ENCODE data around the gene RNASEH2A. TPM values are rescaled to one million over a fixed set of nuclear protein-coding genes. Genes with fewer than 3 reads are reported as not detected.

Gene RNASEH2A
- total RNA-seq, 1 donor from 2014 or later: 11.1 TPM

DNA sequence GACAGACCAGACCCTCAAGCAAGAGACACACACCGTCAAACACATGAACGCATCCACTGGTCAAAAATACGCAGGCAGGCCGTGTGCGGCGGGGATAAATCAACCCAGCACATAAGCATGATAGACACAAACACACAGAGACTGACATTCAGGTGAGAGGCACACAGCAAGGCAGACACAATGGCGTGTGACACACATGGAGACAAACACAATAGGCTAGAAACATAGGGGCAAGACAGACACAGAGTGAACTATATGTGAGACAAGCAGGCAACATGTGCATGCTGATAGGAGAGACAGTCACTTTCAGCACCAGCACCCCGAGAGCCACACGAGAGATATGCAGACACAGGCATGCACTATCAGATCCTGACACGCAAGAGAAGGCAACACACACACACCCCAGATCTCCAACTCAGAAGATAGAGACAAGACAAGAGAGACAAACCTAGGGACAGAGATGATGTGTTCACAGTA lies 22.0 kb upstream of the RNASEH2A start:
- FAIRE-seq: no peak
- no peaks in the 10 kb centered on the region for H3K36me3 ChIP-seq (ENCODE audit: control insufficient read depth, insufficient read depth, low read length)
- TF ChIP-seq, protein P1, sequence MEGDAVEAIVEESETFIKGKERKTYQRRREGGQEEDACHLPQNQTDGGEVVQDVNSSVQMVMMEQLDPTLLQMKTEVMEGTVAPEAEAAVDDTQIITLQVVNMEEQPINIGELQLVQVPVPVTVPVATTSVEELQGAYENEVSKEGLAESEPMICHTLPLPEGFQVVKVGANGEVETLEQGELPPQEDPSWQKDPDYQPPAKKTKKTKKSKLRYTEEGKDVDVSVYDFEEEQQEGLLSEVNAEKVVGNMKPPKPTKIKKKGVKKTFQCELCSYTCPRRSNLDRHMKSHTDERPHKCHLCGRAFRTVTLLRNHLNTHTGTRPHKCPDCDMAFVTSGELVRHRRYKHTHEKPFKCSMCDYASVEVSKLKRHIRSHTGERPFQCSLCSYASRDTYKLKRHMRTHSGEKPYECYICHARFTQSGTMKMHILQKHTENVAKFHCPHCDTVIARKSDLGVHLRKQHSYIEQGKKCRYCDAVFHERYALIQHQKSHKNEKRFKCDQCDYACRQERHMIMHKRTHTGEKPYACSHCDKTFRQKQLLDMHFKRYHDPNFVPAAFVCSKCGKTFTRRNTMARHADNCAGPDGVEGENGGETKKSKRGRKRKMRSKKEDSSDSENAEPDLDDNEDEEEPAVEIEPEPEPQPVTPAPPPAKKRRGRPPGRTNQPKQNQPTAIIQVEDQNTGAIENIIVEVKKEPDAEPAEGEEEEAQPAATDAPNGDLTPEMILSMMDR (IDR thresholded peaks at IDR 0.05; ENCODE audit: insufficient read depth, low read length, severe bottlenecking): no peak
- no peak for DNase-seq (ENCODE audit: low read depth)
- no peak overlapping the region for H3K4me3 ChIP-seq (ENCODE audit: low read depth, low read length)
- no peaks in the 10 kb centered on the region for H3K27me3 ChIP-seq (ENCODE audit: control insufficient read depth, insufficient read depth, low read length)

DNA sequence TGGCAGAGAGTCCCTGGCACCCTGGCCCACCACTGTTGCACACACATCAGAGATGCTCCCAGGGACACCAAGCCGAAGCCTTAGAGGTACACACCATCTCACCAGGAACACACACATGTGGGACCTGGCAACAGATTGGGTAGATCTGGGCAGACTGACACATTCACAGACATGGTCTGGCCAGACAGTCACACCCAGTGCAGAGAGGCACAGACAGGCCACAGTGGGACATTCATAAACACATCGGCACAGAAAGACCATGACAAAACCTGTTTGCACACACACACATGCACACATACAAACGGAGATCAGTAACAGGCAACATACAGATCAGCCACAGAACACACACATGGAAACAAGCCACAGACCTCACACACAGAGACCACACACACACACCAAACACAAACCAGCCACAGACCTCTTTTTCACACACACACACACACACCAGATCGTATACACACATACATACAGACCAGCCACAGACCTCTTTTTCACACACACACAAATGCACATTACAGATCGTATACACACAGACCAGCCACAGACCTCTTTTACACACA lies 21.4 kb upstream of the RNASEH2A start:
- FAIRE-seq (no peak), DNase-seq (ENCODE audit: low read depth) (no peak)
- Histone ChIP-seq H3K36me3 (ENCODE audit: control insufficient read depth, insufficient read depth, low read length) (no peaks in the 10 kb centered on the region), H3K27me3 (ENCODE audit: control insufficient read depth, insufficient read depth, low read length) (no peaks in the 10 kb centered on the region), H3K4me3 (ENCODE audit: low read depth, low read length) (no peak overlapping the region)
- TF ChIP-seq, protein P1 (IDR thresholded peaks at IDR 0.05; ENCODE audit: insufficient read depth, low read length, severe bottlenecking): no peak

DNA sequence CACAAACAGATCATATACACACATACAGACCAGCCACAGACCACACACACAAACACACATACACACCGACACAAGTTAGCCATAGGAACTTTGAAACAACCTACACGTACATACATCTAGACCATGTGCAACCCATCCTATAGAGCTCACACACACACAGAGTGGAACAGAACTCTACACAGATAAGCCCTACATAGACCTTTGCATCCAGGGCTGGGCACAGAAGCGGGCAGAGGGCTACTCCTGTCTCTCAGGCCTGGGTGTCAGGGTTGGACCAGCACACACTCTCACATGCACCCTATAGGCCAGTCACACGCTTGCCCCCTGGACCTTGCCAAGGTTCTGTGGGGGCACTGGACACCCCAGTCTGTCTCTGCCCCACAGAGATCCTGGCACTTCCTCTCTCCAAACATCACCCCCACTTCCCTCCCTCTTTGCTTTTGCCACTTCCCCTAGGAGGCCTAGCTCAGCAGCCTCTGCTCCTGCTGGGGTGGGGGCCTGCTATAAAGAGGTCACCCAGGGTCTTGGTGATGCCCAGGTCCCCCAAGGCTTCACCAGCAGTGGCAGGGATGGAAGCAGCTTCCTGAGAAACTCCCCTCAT lies 20.9 kb upstream of the RNASEH2A start:
- TF ChIP-seq, protein P1 (IDR thresholded peaks at IDR 0.05; ENCODE audit: insufficient read depth, low read length, severe bottlenecking): no peak
- no peaks in the 10 kb centered on the region for H3K36me3 ChIP-seq (ENCODE audit: control insufficient read depth, insufficient read depth, low read length)
- DNase-seq (ENCODE audit: low read depth) (no peak), FAIRE-seq (no peak)
- H3K4me3 ChIP-seq (ENCODE audit: low read depth, low read length): no peak overlapping the region
- H3K27me3 ChIP-seq (ENCODE audit: control insufficient read depth, insufficient read depth, low read length): no peaks in the 10 kb centered on the region

DNA sequence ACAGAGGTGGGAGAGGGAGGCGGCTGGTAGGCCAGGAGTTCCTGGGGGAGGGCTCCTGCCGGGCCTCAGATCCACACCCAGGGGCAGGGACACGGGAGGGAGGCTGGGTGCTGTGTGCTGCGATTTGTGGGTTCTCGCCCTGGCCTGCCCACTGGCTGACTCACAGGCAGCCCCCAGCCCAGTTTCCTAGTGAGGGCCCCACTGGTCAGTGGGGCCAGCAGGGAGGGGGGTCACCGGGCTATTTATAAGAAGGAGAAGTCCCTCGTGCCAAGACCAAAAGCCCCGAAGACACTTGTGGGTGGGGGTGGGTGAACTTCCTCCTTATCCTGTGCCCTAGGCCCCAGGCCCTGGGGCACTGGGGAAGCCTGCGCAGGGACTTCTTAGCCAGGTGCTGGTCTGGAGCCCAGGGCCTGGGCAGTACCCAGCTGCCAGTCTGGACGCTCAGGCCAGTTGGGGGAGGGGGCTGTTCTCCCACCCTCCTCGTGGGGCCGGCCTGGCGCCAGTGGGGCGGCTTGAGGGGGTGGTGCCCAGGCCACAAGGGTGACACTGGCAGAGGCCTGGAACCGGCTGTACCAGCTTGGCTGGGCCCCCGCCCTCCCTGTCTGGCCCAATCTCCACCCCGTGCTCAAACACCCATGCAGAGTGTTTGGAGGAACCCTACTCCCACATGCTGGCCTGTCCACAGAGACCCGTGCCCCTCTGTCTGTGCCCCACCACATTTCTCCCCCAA lies 20.1 kb upstream of the RNASEH2A start:
- H3K27me3 ChIP-seq (ENCODE audit: control insufficient read depth, insufficient read depth, low read length): no peaks in the 10 kb centered on the region
- no peaks in the 10 kb centered on the region for H3K36me3 ChIP-seq (ENCODE audit: control insufficient read depth, insufficient read depth, low read length)
- TF ChIP-seq, protein P1 (IDR thresholded peaks at IDR 0.05; ENCODE audit: insufficient read depth, low read length, severe bottlenecking): no peak
- DNase-seq (ENCODE audit: low read depth) (no peak), FAIRE-seq (no peak)
- no peak overlapping the region for H3K4me3 ChIP-seq (ENCODE audit: low read depth, low read length)

DNA sequence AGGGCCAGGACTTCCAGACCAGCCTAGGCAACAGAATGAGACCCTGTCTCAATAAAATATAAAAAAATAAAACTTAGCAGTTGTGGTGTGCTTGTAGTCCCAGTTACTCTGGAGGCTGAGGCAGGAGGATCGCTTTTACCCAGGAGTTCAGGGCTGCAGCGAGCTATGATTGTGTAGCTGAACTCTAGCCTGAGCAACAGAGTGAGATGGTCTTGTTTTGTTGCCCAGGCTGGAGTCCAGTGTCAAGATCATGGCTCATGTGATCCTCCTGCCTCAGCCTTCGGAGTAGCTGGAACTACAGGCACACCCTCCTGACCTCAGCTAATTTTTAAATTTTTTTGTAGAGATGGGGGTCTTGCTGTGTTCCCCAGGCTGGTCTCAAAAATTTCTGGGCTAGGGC lies 19.4 kb upstream of the RNASEH2A start:
- DNase-seq (ENCODE audit: low read depth) (no peak), FAIRE-seq (no peak)
- TF ChIP-seq, protein P1 (IDR thresholded peaks at IDR 0.05; ENCODE audit: insufficient read depth, low read length, severe bottlenecking): no peak
- Histone ChIP-seq H3K4me3 (ENCODE audit: low read depth, low read length) (no peak overlapping the region), H3K27me3 (ENCODE audit: control insufficient read depth, insufficient read depth, low read length) (no peaks in the 10 kb centered on the region), H3K36me3 (ENCODE audit: control insufficient read depth, insufficient read depth, low read length) (peaks cover 4% of the 10 kb centered on the region)
